Putamen (tissue), 1 donor: ENCODE data around the gene DBP.

ENCODE experiments used
- DNase-seq: peaks from one replicate; pipeline ENCODE4 v3.0.0-alpha.2; 2016; ENCODE audit warnings: low spot score

The DBP gene

DNA sequence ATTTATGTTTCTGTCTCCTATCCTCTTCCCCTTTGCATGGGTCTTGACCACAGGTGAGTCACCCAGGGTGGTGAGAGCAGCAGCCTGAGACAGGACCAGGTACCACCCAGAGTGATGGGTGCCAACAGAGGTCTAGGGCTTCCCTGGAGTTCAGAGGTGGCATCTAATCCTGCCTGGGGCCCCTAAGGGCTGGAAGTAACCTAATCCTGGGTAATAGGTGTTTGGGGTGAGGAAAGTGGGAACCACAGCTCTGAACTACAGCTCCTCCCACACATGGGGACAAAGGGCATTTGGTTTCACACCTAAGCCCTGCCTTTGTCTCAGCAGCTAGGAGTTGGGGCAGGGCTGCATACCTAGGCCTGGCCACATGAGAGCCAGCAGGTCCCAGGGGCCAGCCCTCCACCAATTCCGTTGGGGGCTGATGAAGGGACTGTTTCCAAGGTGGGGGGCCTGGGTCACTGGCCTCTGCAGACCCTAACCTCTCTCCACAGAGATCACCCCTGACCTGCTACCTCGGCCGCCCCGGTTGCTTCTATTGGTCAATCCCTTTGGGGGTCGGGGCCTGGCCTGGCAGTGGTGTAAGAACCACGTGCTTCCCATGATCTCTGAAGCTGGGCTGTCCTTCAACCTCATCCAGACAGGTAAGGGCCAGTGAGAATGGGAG, 9.8 kb downstream of the DBP start:
- no peak for DNase-seq

DNA sequence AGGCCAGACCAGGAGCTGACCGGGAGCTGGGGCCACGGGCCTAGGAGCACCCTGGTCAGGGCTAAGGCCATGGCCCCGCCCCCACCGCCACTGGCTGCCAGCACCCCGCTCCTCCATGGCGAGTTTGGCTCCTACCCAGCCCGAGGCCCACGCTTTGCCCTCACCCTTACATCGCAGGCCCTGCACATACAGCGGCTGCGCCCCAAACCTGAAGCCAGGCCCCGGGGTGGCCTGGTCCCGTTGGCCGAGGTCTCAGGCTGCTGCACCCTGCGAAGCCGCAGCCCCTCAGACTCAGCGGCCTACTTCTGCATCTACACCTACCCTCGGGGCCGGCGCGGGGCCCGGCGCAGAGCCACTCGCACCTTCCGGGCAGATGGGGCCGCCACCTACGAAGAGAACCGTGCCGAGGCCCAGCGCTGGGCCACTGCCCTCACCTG, 11.3 kb downstream of the DBP start:
- no peak for DNase-seq

DNA sequence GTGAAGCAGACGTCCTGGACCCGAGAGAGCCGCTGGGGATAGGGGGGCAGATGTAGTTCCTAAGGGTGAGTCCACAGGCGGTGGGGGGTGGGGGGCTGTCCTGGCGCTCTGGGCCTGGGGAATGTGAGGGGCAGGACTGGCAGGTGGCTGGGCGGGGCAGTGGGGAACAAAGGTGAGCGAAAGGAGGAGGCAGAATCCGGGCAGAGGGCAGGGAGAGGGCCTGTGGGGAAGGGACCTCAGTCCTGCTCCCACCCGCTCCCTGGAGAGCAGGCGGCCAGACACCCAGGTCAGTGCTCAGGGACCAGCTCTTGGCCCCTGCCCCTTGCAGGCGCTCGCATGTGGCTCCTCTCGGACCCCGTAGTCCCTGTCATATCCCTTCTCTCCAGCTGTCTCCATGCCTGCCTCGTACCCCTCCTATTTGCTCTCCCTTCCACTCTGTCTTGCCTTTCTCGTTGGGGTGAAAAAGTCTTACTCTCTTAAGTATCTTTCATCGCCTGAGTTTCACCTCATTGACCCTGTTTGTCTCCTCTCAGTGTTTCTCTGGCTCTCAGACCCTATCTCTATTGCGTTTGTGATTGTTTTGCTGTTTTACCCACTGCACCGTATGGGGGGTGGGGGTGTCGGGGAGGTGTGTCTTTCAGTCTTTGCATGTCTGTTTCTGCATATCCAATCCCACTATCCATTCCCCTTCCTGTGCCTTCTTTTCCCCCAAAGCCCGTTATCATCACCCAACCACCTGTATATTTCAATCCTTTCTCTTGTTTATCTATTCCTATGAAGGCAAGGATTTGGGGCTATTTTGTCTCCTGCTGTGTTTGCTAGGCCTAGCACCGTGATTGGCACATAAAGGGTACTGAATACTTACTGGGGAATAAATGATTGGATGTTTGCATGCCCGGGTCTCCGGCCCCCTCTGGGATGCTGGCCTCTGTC, 12.1 kb downstream of the DBP start:
- DNase-seq, result no peak

DNA sequence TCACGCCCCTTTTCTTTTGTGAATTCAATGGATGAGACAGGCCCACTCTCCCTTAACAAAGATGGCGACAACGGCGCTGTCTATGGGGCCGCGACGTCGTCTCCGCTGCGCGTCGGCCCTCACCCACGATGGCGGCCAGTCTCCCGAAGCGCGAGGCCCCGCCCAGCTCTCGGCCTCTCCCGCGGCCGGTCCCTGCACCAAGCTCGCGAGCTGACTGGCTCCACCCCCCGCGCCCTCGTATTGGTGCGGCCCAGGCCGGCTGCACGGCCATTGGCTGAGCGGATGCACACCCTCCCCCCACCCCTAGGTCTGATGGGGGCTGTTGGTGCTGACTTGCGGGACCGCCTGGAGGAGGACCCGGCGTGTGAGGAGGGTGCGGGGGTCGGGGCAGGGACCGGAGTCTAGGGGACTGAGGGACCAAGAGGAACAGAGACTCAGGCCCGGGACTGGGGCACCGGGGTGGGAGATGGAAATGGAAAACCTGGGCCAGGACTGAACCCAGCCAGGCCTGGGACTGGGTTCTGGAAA, 13.0 kb downstream of the DBP start:
- DNase-seq, result peak; percentile 99

DNA sequence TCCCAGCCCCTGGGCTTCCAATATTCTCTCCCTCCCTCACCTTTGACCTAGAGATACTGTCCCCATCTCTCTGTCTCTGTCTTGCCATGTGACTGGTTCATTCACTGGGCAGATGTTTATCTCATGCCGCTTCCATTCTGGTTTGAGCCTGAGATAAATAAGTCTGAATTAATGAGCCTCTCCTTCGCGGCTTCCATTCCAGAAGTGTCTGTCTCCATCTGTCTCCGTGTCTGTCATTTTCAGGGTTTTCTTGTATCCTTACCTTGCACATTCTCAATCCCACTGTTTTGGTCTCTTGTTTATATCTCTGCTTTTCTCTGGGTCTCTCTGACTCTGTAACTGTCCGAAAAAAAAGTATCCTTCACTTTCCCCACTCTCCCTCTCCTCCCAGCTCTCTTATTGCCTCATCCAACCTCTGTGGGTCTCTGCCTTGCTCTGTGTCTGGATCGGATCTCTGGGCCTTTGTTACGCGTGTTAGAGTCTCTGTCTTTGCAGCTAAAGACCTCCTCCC, 13.6 kb downstream of the DBP start:
- no peak for DNase-seq

DNA sequence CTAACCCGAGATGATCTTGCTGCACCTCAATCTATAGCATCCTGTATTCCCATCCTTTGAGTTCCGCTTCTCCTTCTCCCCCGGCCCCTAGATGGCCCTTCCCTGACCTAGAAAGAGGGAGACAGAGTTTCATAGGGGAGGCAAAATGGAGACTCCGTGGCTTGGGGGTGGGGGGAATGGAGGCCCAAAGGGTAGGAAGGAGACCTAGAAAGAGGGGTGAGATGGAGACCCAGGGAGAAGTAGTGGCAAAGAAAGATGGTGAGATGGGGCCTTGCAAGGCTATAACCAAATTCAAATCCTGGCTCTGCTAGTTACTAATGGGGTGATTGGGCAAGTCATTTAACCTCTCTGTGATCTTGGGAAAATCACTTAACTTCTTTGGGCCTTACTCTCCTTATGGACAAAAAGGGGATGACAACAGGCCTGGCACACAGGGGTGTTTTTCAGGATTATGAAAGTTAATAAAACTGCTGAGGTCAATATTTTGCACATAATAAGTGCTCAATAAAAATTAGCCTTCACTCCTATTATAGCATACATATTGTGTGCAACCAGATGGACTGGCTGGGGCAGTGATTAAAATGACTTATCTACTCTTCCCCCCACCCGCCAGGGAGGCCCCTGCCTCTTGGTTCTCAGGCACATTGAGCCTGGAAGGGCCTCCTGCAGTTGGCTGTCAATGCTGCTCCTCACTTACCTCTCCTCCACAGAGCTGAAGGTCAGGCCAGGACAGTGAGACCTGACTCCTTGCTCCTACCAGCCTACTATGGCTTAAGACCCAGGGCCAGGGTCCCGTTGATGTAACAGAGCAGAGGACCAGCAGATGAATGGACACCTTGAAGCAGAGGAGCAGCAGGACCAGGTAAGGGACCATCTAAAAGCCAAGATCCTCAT, 17.2 kb downstream of the DBP start:
- DNase-seq, result no peak

DNA sequence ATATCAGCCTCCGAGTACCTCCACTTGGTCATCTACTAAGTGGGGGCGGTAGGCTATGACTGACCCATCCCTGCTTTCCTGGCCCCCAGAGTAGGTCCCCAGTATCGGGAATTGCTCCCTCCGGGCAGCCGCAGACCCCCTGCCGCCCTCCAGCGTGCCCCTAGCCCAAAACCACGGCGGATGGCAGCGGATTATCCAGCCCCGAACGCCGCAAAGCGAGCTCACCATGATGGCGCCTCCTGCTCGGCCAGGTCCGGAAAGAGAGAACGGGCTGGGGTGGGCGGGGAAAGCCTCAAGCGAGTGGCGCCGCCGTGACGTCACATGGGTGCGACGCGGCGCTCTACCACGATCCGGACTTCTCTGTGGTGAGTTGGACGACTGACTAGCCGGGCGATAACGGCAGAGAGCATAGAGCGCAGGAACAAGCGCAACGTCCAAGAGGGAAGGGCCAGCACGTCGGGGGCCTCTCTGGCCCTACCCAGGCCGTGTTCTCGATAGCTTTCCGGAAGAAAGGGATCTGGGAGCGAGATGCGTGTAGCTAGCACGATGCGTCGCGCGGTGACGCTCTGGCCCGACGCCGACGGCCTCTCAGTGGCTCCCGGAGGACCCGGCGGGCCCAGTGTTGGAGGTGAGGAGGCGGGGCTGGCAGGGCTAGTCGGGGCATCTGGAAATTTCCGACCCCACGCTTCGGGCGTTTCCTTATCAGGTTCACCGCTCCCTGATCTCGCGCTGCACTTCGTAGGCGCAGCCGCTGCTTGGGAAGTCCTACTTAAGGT, 18.1 kb downstream of the DBP start, which contains the start of the genes RPL18 and SPHK2:
TSS of gene RPL18 (minus strand) at position 263 of the 776 bp plus-strand sequence. CDS start at position 228, 35 bp downstream.
TSS of gene SPHK2 (plus strand) at position 591 of the 776 bp plus-strand sequence. CDS start 1,009 bp downstream, outside the sequence.
- DNase-seq, result peak; percentile 100

DNA sequence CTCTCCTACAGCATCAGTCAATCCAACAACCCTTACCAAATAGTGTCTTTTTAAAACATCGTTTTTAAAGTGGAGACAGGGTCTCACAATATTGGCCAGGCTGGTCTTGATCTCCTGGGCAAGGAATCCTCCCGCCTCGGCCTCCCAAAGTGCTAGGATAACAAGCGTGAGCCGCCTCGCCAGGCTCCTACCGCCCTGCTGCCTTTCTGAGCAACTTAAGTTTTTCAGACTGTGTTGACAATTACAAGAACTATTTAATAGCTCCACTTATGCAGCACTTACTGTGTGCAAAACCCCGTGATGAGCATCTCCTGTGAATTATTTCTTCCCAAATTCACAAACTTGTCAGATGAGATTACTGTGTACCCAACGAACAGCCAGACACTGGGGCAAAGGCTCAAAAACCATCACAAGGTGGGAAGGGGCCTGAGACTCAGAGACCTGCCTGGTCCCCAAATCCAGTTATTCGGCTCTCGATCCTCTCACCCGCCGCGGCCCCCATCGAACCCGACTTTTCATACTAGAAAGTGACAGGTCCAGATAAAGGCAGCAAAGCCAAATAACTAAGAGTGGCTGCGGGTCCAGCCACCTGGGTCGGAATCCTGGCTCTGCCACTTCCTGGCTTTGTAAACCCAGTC, 18.8 kb downstream of the DBP start:
- no peak for DNase-seq

DNA sequence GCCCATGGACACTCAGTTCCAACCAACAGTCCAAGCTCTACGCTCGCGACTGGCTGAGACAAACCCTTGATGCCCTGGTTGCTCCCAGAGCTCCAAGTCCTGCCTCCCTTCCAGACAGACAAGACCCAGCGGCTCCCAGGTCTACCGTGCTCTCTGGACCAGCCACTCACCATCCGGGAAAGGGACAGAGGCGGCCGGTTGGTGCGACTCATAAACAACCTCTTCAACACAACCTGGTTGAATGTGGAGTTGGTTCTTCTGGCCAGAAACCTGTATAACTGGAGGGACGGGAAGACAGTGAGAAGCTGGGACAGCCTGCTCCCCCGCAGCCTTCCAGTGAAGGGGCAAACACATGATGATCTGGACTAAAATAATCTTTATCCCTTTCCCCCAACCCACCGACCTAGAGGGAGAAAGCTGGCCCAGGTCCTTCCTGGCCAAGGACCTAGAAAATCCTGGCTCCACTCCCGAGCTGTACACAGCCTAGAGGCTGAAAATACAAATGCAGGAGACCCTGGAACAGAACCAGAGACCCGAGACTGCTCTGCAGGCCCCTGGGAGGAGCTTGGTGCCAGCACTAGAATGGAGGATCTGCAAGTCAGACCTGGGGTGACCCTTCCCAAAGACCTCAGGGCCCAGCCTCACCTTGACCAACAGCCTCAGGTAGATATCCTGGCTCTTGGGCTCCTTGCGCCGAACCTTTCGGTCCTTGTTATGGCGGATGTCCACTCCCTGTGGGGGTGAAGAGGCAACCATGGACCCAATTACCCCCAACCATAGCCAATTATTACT, 19.8 kb downstream of the DBP start:
- DNase-seq, result no peak

DNA sequence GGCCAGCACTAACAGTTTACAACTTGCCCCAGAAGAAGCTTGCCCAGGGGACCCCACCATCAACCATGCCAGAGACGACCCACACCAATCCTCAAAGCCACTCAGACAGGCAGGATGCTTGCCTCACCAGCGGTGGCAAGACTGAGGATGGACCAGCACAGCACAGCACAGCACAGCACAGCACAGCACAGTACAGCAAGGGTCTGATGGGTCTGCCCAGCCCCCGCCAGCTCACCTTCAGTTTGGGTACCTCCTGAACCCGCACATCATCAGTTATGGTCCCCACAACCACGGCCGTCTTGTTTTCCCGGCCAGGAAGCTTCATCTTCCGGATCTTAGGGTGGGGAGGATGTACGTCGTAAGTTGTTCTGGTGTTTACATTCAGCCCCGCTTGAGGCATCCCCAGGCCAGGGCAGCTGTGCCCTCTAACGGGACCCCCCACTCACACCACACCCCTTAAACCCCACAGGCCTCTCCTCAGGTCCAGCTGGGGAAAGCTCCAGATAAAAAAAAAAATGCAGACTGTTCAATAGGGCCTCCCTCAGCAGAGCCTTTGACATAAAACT, 20.6 kb downstream of the DBP start:
- no peak for DNase-seq

DNA sequence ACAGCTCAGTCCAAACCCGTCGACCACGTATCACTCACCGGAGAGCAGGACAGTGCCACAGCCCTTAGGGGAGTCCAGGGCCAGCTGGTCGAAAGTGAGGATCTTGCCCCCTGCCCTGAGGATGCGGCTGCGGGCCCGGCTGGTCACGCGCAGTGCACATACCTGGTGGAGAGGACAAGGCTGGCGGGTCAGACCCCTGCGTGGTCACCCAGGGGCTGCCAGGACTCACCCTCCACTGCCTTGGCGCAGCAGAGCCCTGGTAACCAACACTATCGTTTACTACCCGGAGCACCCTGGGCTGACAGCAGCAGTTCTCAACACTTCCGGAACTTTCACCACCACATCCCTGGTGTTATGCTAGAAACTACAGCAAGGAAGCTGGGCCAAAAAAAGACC, 21.1 kb downstream of the DBP start:
- no peak for DNase-seq

DNA sequence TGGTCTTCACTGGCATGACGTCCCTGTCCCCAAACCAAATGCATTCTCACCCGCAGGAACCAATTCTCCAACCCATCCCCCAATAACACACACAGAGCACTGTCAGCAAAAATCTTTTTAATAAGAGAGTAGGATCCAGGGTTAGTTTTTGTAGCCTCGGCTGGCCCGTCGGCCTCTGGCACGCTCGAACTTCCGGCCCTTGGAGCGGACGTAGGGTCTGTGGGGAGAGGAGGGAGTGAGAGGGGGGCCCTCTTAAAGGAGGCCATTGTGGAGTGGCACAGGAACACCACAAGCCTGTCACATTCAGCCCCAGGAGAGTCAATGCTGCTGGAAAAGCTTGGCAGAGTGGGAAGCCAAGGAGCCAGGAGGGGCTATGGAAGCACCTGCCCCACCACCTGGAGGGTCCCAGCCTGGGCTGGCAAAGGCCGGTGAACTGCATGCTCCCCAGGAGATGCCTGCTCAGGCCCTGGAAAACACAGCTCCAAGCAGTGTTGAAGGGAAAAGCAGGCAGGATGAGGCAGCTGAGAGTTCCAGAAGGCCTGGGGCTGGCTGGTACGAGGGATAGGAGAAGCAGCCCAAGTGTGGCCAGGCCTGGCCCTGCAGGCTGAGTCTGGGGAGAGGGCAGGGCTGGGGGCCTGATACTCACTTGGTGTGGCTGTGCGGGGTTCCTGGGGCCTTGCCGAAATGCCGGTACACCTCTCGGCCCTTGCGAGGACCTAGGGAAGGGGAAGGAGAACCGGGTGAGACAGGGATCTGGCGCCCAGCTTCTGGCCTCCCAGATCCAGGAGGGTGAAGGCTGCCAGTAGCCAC, 21.7 kb downstream of the DBP start:
- DNase-seq, result no peak

DNA sequence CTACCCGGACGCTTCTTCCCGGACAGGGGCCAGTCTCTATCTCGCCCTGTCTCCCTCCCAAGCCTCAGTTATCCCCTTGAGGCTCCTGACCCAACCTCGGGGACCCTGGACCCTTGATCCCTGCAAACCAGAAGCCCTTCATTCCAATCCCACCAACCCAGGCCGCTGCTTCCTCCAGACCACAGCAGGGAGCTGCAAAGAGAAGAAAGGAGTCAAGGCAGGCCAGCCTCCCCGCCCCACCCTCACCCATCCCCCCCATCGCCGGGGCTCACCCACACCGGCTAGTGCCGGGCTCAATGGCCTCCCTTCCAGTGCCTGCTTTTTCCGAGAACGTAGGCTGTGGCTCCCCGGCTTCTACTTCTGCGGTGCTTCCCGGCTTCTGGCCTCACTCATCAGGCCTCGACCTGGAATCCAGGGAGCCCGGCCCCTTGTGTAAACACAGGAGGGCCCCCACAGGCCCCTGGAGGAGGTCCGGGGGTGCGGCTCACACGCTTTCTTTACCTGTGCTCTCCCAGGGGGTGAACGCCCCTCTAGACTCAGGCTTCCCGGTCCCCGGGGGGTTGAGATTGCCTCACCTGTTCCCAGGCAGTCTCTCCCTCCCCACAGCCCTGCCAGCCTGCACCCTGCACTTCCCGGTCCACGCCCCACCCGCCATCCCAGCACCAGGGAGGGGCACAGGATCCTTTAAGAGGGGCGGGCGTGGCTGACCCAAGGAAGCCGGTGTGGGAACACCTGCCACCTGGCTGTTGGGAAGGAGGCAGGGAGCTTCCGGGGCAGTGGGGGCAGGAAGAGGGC, 22.5 kb downstream of the DBP start, which contains the start of gene FAM83E:
TSS of gene FAM83E (minus strand) at position 641 of the 795 bp plus-strand sequence. CDS start 1,704 bp downstream, outside the sequence.
- DNase-seq, result no peak

DNA sequence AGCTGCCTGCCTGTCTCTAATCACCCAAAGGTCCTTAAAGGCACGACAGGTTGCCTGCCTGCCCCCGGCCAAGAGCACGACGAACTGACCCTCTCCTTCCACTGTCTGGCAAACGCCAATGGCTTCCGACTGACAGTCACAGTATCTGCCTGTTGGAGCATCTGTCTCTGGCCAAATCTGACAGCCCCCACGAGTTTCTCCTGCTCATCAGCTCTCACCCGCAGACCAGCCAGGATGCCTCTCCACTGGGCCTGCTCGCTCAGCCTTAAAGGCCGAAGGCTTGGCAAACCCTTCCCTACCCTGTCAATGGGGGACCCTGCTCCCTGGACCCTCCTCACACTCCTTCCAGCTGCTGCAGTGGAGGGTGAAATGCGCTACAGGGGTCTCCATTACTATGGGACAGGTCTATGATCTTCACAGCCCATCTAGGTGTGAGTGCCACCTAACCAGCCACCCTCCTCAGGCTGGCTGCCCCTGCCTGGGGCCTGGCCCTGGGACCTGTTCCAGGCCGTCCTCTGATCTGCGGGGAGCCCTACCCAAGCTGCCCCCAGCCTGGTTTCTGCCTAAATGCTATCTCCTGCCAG, 23.2 kb downstream of the DBP start:
- no peak for DNase-seq

DNA sequence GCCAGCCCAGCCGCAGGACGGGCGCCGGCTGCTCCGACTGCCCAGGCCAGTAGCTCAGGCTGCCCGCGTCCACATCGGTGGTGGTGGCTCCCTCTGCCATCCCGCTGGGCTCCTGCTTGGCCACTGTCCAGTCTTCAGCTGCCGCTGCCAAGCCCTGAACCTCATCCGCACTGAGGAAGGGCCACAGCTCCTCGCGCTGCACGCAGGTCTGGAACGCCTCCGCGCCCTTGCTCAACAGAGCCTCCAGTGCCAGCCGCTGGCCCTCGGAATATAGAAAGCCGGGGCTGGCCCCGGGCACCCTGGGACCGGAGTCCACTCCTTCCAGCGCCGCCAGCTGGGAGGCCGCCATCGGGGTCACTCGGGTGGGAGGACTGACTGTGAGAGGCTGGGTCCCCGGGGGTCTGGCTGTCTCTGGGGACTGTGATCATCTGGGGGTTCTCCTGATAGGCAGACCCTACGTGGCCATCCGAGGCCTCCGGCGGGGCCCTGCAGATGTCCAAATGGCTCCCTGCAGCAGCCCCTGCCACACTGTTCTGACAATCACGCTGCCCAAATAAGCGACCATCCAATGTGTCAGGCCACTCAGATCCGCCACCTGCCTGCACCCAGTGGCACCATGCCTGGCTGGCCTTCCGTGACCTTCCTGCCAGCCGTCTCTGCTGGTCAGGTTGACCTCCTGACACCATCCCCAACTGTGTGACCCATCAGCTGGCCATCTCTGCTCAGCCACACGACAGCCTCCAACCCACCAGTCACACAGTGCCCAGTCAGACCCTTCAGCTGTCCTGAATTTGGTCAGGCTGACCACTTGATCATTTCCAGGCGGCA, 23.9 kb downstream of the DBP start:
- no peak for DNase-seq

DNA sequence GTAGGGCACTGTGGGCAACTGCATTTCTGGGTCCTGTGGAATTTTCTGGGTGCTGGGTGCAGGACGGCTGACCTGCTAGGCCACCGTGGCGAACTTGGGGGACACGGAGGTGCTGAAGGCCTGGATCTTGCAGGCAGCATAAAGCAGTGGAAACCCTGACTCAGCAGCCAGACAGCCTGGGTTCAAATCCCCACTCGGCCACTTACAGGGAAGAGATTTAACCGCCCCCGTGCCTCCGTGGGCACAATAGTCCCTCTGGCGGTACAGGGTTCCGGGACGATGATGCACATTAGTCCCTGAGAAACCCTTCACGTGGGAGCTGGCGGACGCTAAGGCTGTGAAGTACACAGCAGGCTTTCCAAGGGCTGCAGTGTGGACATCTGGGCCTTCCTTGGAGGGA, 25.3 kb downstream of the DBP start:
- DNase-seq, result no peak
